ENCODE results near the gene SSX2IP.

DNA sequence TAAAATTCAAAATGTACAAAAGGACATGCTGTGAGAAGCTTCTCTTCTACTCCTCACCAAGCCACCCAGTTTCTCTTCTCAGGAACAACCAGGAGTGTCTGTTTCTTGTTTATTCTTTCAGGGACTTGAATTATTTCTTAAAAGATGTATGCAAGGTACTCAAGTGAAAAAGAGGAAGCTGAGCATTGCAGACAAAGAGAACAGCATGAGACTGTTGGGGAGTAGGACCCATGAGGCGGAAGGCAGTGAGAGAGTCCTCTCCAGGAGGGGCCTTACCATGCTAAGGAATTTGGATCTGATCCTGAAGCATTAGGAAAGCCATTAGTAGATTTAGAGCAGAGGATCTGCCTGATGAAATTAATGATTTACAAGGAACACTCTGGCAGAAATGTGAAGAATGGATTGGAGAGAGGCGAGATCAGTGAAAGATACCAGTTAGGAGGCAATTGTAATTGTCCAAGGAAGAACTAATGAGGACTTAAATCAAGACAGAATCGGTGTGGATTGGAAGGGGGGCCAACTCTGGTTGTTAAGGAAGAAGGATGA, 14.7 kb upstream of the SSX2IP start:
- TF ChIP-seq, protein P1, sequence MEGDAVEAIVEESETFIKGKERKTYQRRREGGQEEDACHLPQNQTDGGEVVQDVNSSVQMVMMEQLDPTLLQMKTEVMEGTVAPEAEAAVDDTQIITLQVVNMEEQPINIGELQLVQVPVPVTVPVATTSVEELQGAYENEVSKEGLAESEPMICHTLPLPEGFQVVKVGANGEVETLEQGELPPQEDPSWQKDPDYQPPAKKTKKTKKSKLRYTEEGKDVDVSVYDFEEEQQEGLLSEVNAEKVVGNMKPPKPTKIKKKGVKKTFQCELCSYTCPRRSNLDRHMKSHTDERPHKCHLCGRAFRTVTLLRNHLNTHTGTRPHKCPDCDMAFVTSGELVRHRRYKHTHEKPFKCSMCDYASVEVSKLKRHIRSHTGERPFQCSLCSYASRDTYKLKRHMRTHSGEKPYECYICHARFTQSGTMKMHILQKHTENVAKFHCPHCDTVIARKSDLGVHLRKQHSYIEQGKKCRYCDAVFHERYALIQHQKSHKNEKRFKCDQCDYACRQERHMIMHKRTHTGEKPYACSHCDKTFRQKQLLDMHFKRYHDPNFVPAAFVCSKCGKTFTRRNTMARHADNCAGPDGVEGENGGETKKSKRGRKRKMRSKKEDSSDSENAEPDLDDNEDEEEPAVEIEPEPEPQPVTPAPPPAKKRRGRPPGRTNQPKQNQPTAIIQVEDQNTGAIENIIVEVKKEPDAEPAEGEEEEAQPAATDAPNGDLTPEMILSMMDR (conservative IDR thresholded peaks at IDR 0.05; ENCODE audit: low read depth in 2 of 2) = no peak
- TF ChIP-seq, protein P2, sequence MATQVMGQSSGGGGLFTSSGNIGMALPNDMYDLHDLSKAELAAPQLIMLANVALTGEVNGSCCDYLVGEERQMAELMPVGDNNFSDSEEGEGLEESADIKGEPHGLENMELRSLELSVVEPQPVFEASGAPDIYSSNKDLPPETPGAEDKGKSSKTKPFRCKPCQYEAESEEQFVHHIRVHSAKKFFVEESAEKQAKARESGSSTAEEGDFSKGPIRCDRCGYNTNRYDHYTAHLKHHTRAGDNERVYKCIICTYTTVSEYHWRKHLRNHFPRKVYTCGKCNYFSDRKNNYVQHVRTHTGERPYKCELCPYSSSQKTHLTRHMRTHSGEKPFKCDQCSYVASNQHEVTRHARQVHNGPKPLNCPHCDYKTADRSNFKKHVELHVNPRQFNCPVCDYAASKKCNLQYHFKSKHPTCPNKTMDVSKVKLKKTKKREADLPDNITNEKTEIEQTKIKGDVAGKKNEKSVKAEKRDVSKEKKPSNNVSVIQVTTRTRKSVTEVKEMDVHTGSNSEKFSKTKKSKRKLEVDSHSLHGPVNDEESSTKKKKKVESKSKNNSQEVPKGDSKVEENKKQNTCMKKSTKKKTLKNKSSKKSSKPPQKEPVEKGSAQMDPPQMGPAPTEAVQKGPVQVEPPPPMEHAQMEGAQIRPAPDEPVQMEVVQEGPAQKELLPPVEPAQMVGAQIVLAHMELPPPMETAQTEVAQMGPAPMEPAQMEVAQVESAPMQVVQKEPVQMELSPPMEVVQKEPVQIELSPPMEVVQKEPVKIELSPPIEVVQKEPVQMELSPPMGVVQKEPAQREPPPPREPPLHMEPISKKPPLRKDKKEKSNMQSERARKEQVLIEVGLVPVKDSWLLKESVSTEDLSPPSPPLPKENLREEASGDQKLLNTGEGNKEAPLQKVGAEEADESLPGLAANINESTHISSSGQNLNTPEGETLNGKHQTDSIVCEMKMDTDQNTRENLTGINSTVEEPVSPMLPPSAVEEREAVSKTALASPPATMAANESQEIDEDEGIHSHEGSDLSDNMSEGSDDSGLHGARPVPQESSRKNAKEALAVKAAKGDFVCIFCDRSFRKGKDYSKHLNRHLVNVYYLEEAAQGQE (IDR thresholded peaks at IDR 0.05; ENCODE audit: unreplicated experiment) = no peak
- TF ChIP-seq POLR2AphosphoS5 (IDR thresholded peaks at IDR 0.05; ENCODE audit: low read depth) (no peak), EZH2phosphoT487 (IDR thresholded peaks at IDR 0.05; ENCODE audit: unreplicated experiment) (no peak), EZH2 (IDR thresholded peaks at IDR 0.05; ENCODE audit: low read depth, unreplicated experiment) (no peak), NANOG (IDR thresholded peaks at IDR 0.05; ENCODE audit: borderline replicate concordance) (no peak), JUNB (IDR thresholded peaks at IDR 0.05; ENCODE audit: unreplicated experiment) (no peak)
